ENCODE results near the gene CD22.
"Not testable (repeated sequence)": the region's sequence is repeated elsewhere in the genome, so short reads cannot be mapped to it uniquely, and the experiment has no call there.

Gene CD22

GRCh38 chr19:35328851-35329285 is at the start of gene CD22:
Gene CD22, plus strand, starts transcription at chr19:35329187. Its CDS starts 2,854 bp downstream, at chr19:35332041.
- FAIRE-seq = no peak

DNA sequence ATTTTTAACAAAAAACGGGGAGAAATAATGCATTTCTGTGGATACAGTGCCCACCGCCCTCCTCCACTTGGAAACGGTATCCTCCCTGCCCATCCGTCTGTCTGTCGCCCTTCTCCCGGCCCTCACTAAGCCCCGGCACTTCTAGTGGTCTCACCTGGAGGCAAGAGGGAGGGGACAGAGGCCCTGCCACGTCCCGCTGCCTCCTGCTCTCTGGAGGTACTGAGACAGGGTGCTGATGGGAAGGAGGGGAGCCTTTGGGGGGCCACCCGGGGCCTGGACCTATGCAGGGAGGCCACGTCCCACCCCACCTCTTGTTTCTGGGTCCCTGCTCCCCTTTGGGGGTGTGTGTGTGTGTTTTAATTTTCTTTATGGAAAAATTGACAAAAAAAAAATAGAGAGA is 49.6 kb upstream of the CD22 start:
- FAIRE-seq = no peak

DNA sequence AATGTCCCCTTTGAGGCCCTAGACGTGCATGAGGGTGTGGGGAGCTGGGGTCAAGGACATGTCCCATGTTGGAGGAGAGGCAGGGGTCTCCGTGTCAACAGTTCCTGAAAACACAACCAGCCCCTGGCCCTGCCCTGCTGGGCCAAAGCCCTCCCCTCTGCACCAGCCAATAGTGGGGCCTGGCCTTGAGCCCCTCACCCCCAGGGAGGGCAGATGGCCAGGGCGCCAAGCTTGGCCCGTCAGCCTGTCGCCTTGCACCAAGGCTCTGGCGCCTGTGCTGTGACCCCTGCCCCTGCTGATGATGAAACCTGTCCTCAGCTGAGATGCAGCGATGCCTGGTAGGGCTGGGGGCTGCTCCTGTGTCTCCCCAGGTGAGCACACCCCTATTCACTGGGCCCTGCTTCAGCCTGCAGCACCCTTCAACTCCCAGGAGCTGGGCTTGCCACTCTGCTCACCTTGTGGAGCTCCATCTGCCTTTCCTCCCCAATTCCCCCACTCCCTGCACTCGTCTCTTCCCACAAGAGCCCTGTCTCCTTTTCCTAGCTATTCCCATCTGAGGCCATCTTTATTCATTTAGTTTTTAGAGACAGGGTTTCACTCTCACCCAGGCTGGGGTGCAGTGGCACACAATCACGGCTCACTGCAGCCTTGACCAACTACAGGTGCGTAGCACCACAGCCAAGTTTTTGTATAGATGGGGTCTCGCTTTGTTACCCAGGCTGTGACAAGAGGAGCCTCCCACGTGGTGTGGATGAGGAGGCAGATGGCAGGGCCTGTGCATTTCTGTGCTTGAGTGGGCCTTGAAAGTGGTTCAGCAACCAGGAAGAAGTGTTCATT is 48.8 kb upstream of the CD22 start:
- no peak for FAIRE-seq

DNA sequence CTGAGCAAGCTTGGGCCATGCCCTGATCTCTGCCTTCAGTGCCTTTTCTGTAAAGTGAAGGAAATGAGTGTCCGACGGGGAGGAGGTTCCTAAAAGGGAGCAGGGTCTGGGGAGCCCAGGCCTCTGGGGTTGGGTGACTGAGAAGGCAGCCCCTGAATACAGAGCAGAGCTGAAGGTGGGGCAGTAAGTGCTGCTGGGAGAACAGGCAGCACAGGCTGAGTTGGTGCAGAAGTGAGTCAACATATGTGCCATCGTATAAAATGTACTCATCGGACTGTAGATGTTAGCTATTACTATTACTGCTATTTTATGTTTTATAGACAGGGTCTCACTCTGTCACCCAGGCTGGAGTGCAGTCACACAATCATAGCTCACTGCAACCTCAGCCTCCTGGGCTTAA is 47.7 kb upstream of the CD22 start:
- no peak for FAIRE-seq

- no peak for FAIRE-seq
Measured at GRCh38 chr19:35284153-35285094, 44.6 kb upstream of the CD22 start.

DNA sequence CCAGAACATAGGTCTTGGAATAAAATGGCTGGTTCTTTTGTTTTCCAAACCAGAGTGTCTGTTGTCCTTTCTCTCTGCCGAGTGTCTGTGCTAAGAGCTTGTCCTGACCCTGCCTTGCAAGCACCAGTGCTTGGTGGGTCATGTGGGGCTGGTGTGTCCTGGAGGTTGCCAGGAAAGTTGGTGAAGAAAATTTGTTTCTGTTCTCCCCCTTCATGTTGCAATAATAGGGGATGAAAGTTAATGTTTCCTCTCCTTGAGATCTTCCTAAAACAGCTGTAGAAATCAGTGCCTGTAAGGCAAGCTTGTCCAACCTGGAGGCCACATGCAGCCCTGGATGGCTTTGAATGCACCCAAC is 43.9 kb upstream of the CD22 start:
- no peak for FAIRE-seq

DNA sequence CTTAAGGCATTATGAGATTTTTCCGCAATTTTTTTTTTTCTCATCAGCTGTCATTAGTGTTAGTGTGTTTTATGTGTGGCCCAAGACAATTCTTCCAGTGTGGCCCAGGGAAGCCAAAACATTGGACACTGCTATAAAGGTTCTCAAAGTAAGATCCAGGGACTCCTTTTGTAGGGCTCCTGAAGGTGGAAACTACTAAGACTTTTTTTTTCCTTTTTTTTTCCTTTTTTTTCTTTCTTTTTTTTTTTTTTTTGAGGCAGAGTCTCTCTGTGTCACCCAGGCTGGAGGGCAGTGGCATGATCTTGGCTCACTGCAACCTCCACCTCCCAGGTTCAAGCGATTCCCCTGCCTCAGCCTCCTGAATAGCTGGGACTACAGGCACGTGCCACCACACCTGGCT is 43.5 kb upstream of the CD22 start:
- not testable (repeated sequence) for FAIRE-seq

DNA sequence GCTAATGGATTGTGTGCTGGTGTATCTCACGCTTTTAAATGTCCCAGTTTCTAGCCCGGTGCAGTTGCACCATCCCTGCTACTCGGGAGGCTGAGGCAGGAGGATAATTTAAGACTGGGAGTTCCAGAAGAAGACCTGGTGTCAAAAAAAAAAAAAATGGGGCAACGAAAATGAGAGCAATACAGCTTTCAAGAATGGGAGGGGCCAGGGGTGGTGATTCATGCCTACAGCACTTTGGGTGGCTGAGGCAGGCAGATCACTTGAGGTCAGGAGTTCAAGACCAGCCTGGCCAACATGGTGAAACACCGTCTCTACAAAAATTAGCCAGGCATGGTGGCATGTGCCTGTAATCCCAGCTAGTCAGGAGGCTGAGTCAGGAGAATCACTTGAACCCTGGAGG is 42.9 kb upstream of the CD22 start:
- FAIRE-seq = not testable (repeated sequence)

- FAIRE-seq = no peak
Measured at GRCh38 chr19:35287713-35288112, 41.3 kb upstream of the CD22 start.

DNA sequence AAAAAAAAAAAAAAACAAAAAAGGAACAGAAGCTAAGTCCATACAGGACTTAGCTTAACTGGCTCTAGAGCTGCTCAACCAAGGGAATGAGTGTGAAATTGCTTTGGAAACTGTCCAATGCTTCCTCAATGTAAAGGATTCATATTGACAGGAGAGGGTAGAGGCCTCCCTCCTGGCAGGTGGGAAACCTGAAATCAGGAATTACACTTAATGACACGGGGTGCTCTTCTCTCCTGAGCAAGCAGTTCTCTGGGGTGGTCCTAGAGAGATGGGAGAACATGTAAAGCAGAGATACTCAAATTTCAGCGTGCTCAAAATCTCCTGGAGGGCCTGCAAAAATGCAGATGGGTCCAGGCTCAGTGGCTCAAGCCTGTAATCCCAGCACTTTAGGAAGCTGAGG is 40.7 kb upstream of the CD22 start:
- FAIRE-seq = no peak

- no peak for FAIRE-seq
Measured at GRCh38 chr19:35288906-35289305, 40.1 kb upstream of the CD22 start.

GRCh38 chr19:35290381-35291127 is 38.4 kb upstream of the CD22 start:
- no peak for FAIRE-seq

GRCh38 chr19:35291259-35291658 is 37.7 kb upstream of the CD22 start:
- FAIRE-seq = no peak

- FAIRE-seq = no peak
Measured at GRCh38 chr19:35291916-35292315, 37.1 kb upstream of the CD22 start, which contains the start of gene MAG. Gene MAG, plus strand, starts transcription at chr19:35292161. Its CDS starts 3,248 bp downstream, at chr19:35295409.

DNA sequence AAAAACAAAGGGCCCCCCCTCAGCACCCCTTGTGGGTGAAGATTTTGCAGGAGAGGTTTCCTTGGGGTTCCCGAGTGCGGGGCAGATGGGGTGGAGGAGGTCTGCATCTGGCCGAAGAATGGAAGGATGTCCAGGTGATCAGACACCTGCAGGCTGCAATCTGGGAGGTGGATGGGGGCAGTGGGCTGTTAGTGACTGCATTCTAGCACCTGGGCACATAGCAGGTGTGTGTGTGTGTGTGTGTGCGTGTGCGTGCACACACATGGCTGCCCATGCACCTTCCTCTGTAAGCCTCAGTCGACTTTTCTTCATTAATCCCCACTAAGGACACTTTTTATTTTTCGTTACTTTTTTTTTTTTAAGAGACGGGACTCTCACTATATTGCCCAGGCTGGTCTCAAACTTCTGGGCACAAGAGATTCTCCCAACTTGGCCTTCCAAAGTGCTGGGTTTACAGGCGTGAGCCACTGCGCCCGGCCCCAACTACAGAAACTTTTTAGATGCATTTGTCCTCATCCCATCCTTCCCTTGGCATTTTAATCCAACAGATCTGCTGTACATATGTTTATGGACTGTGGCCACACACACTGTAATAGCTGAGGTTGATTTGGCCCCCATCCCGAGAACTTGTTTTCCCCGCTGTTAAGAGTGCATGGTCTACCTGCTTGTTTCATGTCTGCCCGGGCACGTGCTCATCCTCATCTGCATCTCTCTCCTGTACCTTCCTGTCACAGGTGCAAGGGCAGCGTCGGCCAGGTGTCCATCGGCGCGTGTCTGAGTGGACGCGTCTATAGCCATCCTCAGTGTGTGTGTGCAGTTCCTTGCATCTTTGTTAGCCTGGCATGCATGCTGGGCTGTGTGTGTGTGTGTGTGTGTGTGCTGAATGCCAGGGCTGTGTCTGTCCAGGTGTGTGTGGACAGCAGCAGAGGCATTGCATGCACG is 36.3 kb upstream of the CD22 start:
- FAIRE-seq = no peak

- FAIRE-seq = no peak
Measured at GRCh38 chr19:35293363-35293739, 35.6 kb upstream of the CD22 start.

DNA sequence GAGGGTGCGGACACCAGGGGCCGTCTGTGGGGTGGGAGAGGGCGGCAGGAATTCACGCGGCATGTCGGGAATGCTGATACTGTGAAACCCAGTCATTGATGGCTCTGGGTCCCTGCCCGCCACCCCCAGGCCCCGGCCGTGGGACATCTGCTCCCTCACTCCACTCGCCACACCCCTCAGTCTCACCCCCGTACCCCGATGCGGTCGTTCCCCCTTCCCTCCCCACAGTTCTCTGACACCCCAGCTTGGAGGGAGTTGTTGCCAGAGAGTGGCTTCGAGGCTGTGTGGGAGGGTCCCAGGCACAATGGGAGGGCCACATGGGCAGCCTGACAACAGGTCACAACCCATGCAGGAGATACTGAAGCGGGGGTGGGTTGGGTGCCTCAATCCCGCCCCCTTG is 35.2 kb upstream of the CD22 start:
- no peak for FAIRE-seq

DNA sequence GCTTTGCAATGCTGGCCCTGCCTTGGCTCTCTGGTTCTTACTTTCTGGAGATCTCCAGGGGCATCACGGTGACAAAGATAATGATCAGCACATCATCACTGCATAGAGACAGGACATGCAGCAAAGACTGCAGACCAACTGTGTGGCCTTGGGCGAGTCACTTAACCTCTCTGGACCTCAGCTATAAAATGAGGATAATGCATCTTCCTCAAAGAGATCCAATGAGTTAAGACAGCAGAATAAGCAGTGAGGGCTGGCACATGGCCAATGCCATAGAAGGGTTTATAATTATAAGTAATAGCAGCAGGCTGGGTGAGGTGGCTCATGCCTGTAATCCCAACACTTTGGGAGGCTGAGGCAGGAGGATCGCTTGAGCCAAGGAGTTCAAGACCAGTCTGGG is 34.7 kb upstream of the CD22 start:
- no peak for FAIRE-seq

GRCh38 chr19:35294859-35295791 is 33.9 kb upstream of the CD22 start:
- FAIRE-seq = no peak

DNA sequence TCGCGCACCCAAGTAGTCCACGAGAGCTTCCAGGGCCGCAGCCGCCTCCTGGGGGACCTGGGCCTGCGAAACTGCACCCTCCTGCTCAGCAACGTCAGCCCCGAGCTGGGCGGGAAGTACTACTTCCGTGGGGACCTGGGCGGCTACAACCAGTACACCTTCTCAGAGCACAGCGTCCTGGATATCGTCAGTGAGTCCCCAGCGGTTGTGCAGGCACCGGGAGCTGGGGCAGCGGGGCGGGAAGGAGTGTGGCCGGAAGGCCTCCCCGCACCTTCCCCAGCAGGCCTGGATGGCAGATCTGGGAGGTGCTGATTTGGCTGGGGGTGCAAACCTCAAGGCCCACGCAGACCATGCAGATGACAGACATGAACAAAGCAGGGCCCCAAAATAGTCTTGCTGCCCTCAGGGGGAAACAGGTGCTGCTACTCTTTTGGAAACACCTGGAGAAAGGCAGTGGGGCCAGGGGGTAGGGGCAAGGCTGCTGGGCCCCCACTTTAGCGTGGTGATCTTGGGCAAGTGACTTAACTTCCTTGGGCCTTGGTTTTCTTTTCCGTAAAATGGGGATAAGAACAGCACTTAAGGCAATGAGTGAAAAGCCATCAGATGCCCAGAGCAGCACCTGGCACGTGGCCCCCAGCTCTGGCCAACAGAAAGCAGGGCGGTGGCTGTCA is 33.1 kb upstream of the CD22 start:
- no peak for FAIRE-seq
